ENCODE measurements around the gene C1orf122. TPM values are rescaled to one million over a fixed set of nuclear protein-coding genes. Genes with fewer than 3 reads are reported as not detected.
A peak's percentile ranks its signal among the peaks of the same experiment; 100 is the strongest.

The C1orf122 gene
- total and polyA plus RNA-seq, 2 of the 13 experiments (the other 11 are each of a cell fraction or from before 2014, with no cell fraction given), result 18.7 to 40.6 TPM

DNA sequence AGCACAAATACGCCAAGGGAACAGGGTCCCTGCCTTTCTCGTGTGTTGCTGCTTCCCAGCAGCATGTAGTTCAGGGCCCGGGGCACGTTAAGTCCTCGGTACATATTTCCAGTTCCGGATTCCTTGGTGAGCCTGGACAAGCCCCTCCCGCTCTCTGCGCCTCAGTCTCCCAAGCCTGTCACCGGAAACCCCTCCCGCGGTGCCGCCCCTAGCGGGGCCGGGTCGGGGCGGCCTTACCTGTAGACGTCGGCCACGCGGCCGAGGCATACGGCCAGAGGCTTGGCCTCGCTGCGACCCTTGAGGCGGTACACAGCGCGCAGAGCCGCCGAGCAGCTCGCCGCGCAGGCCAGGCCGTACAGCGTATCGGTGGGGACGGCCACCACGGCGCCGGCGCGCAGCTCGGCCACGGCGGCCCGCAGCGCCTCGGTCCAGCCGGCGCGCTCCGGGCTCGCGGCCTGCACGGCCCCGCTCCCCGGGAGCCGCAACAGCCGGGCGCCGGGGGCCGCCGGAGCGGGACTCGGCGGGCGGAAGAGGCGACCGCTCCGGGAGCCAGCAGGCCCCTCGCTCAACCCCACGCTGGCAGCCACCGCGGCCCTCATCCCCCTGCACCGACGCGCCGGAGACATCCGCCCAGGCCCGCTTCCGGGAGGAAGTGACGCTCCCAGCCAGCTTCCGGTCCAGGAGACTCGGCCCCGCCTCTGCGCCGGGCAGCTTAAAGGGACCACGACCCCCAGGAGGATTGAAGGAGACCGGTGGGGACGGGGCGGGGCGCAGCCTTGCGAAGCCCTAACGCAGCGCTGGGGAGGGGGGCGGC lies at the start of gene C1orf122, which contains the start of gene YRDC (continued):
- TF ChIP-seq SMC3 (IDR thresholded peaks at IDR 0.05; ENCODE audit: low read length) (no peak), SRY (CRISPR knock-in tag; IDR thresholded peaks at IDR 0.05) (peak; percentile 78; the same call in 1 of the 2 replicates), CERS6 (CRISPR knock-in tag; IDR thresholded peaks at IDR 0.05) (no peak), ZNF597 (CRISPR knock-in tag; IDR thresholded peaks at IDR 0.05) (no peak), MYC (CRISPR knock-in tag; IDR thresholded peaks at IDR 0.05; ENCODE audit: borderline replicate concordance) (peak; percentile 98), MAX (IDR thresholded peaks at IDR 0.05) (peak; percentile 86), KMT2B (CRISPR knock-in tag; IDR thresholded peaks at IDR 0.05) (peak; percentile 38; the same call in 1 of the 2 replicates), CEBPZ (IDR thresholded peaks at IDR 0.05; ENCODE audit: low read length) (no peak), RXRA (CRISPR knock-in tag; IDR thresholded peaks at IDR 0.05) (peak; percentile 11; the same call in 1 of the 2 replicates), ZNF224 (CRISPR knock-in tag; IDR thresholded peaks at IDR 0.05) (0 out of 2 replicates have a peak, but pooled peaks have one; percentile 29), NR1H2 (CRISPR knock-in tag; IDR thresholded peaks at IDR 0.05; ENCODE audit: borderline replicate concordance, low read depth) (no peak), ZMYM4 (CRISPR knock-in tag; IDR thresholded peaks at IDR 0.05) (peak; percentile 18; the same call in 1 of the 2 replicates), TFE3 (CRISPR knock-in tag; IDR thresholded peaks at IDR 0.05) (no peak), ZNF773 (CRISPR knock-in tag; IDR thresholded peaks at IDR 0.05; ENCODE audit: borderline replicate concordance) (peak; percentile 65; the same call in 1 of the 2 replicates), SIN3A (IDR thresholded peaks at IDR 0.05; ENCODE audit: borderline replicate concordance, low read depth, low read length) (peak; percentile 63; the same call in 1 of the 2 replicates), JUNB (CRISPR knock-in tag; IDR thresholded peaks at IDR 0.05; ENCODE audit: borderline replicate concordance) (no peak), ZNF33B (CRISPR knock-in tag; IDR thresholded peaks at IDR 0.05) (no peak), ZNF724P (CRISPR knock-in tag; IDR thresholded peaks at IDR 0.05; ENCODE audit: borderline replicate concordance) (0 out of 2 replicates have a peak, but pooled peaks have one; percentile 68), ZNF766 (CRISPR knock-in tag; IDR thresholded peaks at IDR 0.05; ENCODE audit: borderline replicate concordance) (0 out of 2 replicates have a peak, but pooled peaks have one; percentile 39)
- TF ChIP-seq, protein P1, sequence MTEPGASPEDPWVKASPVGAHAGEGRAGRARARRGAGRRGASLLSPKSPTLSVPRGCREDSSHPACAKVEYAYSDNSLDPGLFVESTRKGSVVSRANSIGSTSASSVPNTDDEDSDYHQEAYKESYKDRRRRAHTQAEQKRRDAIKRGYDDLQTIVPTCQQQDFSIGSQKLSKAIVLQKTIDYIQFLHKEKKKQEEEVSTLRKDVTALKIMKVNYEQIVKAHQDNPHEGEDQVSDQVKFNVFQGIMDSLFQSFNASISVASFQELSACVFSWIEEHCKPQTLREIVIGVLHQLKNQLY (CRISPR knock-in tag; IDR thresholded peaks at IDR 0.05), result no peak
- TF ChIP-seq, protein P2, sequence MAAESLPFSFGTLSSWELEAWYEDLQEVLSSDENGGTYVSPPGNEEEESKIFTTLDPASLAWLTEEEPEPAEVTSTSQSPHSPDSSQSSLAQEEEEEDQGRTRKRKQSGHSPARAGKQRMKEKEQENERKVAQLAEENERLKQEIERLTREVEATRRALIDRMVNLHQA (CRISPR knock-in tag; IDR thresholded peaks at IDR 0.05), result no peak
